Left forelimb (tissue), 1 donor: ENCODE data around the gene SGPL1.
"Not testable (repeated sequence)": the region's sequence is repeated elsewhere in the genome, so short reads cannot be mapped to it uniquely, and the experiment has no call there.

ENCODE experiments used
- DNase-seq: peaks from one replicate; pipeline ENCODE4 v3.0.0-alpha.2; 2018; ENCODE audit warnings: low spot score

The SGPL1 gene

DNA sequence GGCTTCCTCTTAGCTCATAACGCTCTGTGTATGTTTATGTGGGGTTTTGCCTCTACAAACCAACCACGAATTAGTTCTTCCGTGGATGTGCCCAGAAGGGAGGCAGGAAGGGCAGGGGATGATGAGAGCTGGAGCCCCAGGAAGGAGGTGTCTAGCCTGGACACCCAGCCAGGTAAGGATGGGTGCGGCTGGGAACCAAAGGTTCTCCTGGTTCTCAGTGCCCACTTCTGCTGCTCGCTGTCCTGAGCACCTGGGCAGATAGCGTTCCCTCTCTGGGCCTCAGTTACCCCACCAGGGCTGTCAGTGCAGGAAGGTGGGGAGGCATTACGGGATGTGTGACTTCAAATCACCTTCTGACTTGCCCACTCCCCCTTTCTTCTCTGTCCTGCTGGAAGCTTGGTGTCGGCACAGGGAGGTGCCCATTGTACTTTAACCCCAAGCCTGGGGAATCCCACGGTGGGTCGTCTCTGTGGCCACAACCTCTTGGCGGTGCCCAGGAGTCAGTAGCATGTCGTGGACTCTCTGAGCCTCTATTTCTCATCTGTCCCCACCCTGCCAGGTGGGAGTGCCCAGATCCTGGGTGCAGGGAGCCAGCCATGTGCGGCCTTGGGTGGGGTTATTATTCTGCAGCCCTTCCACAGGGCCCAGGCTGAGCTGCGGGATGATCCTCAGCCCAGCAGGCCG lies 91.3 kb downstream of the SGPL1 start:
- peak; percentile 34 for DNase-seq

DNA sequence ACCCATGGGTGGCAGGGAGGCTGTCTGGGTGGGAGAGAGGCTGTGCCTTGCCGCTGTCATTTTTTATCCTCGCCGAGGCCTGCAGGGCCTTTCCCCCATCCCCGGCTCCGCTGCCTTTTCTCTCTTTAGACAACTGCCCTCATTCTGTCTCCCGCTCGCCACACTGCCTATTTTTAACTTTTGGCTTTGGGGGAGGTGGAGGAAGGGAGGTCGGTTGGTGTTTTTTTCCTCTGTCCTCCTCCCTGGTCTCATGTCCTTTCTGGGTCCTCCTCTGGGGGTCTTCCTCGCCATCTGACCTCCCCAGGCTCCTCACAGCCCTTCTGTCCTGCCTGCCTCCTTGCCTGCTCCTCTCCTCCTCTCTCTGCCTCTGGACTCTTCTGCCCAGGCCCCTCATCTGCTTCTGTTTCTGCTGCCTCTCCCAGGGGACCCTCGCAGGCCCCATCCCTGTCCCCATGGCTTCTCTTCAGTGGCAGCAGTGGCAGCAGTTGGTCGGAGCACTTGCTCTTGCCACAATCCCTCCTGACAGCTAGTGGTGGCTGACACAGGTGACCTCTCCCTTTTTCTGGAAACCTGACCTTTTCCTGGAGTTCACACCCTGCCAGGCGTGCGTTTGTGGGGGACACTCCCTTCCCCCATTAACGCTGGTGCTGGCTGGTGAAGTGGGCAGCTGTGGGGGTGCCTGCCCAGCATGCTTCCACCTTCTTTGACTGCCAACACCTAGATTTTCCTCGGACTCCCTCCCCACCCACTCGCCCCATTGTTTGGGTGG lies 92.1 kb downstream of the SGPL1 start:
- DNase-seq, result peak; percentile 50

DNA sequence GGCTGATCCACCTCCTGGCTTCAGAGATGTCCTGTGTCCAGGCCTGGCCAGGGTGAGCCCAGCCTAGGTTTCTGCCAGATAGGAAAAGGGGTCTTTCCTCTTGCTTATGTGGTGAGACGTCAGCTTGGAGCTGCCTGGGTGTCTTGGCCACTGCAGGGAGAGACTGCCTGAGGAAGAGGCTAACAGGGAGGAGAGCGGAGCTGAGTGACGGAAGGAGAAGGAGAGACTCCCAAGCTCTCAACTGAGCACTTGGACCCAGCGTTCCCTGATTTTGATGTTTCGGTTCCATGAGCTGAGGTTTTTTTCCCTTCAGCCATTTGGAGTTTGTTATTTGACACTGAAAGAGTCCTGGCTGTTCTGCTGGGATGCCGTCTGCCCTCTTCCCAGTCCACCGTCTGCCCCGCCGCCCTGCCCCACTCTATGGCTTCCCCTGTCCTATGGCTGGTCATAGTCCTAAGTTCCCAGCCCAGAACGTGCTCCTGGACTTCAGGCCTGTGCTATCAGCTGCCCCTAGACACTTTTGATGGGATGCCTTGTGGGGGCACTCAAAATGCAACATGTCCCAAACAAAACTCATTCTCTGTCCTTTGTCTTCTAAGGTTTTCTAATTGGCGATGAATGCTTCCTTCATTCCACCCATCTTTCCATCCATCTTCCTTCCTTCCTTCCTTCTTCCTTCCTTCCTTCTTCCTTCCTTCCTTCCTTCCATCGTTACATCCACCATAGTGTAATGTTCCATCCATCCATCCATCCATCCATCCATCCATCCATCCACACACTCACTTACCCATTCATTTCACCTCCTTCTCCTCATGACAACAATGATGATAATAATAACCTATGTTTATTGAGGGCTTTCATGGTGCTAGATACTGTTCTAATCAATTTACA lies 92.9 kb downstream of the SGPL1 start:
- peak; percentile 62 for DNase-seq

DNA sequence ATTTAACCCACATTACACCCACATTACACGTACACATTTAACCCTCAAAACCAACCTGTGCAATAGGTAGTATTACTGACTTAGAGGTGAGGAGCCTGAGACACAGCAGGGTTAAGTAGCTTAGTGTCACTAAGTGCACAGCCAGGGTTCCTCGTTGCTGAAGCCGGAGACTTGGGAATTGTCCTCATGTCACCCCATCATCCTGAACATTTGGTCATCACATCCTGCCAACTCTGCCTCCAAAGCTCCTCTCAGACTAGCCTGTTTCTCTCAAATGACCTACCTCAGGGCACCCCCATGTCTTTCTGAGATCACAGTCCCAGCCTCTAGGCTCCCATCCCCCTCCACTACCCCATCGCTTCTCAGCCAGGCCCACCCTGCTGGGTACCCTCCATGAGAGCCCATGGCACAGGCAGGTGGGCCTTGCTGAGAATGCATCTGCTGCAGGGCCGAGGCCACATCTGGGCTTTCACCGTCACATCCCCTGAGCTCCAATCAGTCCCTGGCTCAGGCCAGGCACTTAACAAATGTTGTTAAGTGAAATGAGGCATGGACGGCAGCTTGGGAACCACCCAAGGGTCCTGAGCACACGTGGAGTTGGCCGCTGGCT lies 93.7 kb downstream of the SGPL1 start:
- DNase-seq, result peak; percentile 44

DNA sequence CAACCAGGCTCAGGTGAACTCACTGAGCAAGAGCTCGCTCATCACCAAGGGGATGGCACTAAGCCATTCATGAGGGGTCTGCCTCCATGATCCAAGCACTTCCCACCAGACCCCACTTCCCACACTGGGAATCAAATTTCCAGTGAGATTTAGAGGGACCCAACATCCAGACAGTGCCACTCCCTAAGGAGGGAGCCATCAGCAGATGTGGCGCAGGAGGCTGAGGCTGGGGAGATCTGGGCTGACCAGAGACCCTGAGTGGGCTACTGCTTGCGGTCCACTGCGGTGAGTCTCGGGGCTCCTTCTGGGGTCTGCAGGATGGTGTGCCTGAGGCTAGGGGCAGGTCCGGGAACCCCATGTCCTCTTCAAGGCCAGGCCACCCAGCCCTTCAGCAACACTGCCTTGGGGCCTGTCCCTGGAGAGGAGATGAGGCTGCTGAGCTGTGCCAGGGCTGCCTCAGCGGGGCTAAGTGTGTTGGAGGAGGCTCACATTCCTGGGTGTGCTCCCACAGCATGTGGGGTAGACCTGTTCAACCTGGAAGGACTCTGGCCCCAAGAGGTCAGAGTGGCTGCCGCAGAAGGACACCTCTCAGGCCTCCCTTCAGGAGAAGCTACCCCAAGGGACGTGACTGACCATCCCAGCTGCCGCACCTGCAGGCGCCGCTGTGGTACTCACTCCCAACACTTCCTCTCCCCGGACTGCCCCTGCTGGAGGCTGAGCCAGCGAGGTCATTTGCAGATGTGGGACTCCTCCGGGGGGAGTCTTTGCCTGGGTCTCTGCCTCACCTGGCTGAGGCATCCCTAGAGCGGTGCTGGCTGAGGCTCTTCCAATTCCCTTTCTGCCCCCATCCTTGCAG lies 95.0 kb downstream of the SGPL1 start:
- DNase-seq, result peak; percentile 61

DNA sequence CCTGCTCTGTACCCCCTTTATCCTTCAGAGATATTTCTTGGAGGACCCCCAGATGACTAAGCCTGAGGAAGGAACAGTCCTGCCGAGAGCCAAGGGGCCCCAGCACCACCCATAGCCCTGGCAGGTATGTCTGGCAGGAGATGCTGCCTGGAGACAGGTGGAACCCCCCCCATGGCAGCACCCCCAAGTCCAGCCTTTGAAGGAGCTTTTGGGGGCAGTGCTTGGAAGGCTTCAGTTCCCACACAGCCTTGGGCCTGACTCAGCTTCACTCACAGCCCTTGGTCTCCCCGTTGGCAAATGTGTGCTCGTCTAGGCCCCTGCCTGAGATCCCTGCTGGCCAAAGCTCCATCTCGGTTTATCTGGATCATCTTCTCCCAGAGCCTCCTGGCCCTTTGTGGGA lies 95.6 kb downstream of the SGPL1 start:
- peak; percentile 55 for DNase-seq

DNA sequence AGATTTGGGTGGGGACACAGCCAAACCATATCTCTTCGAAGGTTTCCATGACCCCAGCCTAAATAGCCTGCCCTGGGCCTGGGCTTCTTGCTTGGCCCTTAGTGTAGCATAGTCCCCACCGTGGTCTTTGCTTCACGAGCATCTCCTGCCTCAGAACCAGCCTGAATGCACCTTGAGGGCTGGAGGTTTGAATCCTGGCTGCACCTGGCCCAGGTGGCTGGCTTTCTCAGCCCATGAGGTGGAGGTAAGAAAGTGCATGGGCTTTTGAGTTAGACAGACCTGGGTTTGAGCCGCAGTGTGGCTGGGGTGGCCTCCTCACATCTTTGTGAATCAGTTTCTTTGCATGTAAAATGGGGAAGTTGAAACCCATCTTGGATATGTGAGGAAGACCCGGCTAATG lies 96.8 kb downstream of the SGPL1 start:
- DNase-seq, result no peak

DNA sequence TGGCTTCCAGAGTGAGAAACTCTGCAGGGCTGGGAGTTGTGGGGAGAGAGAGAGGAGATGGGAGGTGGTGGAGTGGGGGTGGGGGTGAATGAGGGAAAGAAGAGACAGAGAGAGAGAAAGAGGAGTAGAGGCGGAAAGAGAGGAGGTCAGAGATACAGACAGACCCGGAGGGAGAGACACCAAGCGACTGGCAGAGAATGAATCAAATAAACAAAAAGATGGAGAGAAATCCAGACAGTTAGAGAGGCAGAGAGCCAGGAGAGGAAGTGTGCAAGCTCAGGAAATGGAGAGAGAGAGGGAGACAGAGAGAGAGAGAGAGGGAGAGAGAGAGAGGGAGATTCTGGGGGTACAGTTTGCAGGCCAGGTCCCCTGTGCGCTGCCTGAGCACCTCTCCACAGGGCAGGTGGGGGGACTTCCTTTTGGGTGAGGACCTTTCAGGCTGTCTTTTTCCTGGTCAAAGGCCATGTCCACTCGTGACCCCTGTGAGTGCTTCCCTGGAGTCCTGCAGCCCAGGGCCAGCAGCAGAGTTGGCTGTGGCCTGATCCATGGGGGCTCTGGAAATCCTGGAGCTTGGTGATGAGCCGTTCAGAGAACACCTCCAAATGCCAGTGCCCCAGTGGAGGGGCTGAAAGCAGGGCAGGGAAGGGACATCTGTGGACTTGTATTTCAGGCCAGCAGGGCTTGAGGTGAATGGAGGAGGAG lies 97.6 kb downstream of the SGPL1 start:
- DNase-seq, result no peak

DNA sequence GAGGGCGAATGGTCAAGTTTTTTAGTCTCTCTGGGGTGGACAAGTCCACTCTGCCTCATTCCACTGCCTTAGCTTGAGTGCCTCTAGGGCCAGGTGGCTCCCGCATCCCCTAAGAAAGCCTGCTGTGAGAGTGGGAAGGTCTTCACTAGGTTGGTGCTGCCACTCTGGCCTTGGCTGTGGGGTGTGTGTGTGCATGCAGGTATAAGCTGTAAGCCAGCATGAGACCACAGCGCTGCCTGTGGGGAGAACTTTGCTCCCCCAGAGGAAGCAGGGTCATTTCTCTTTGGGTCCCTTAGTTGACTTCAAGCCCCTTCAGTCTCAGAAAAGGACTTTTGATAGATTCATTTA lies 98.1 kb downstream of the SGPL1 start:
- DNase-seq, result no peak

DNA sequence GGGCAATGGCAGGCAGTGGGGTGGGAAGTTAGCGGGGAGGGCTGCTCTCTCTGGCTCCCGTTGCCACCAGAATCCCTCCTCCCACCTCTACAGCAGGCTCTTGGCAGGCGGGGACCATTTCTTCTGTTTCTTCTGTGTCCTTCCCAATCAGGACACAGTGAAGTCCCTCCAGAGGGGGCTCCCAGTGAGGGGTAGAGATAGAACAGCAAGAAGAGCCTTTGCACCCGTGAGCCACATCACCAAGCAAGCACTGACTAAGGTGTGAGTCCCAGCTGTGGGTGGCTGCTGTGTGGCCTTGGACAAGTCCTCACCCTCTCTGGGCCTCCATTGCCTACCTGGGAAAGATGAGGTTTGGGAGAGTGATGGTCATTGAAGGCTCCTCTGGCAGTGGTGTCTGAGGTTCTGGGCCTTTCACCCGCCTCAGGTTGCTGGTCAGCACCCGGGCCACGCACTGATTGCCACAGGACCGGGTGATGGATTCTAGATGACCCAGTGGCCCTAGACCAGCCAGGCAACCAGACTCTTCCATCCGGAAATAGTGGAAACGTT lies 98.6 kb downstream of the SGPL1 start:
- DNase-seq, result no peak

DNA sequence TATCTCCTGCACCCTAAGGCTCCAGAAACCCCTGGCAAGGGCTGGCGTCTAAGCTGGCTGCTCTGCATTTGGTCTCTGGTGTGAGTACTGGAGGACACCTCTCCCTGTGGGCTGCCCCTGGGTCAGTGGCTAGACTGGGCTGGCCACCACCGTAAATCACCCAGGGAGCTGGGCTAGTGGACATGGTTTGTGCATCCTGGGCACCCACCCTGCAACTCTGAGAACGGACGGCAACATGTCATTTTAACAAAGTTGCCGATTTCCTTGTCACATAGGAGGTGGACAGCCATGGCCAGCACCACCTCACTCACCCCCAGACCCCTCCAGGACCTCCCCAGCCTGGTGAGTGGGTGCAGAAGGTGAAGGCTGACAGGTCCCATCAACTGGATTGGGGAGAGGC lies 99.5 kb downstream of the SGPL1 start:
- no peak for DNase-seq

DNA sequence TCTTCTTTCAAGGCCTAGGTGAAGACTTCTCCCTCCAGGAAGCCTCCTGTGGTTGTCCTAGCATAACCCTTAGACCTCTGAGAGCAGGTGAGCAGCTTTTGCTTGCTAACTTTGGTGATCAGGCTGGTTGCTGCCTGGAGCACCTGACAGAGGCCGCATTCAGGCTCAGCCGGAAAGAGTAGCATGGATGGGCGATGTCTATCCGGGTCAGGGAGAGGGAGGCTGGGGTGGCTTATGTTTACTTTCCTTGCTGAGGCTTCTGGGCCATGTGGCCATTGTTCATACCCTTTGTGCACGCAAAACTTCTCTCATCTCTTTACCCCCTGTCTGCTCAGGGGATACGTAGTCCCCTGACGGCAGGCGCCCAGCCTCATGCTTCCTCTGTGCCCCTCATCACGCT lies 100.1 kb downstream of the SGPL1 start:
- DNase-seq, result no peak

DNA sequence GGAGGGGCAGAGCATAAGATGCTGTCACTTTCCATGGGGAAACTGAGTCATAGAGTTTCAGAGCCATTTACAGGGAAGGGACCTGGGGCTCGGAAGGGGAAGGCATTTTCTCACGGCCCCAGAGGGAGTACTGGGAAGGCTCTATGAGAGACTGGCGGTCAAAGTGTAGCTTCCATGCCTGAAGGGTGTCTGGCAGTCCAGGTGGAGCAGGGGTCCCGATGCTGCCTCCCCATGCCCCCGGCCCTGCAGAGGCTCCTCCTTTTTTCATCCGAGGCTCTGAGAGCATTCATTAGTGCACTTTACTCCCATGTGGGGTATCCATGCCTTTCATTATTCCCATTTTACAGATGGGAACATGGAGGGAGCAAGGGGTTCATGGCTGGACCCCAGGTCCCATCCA lies 100.5 kb downstream of the SGPL1 start:
- no peak for DNase-seq

DNA sequence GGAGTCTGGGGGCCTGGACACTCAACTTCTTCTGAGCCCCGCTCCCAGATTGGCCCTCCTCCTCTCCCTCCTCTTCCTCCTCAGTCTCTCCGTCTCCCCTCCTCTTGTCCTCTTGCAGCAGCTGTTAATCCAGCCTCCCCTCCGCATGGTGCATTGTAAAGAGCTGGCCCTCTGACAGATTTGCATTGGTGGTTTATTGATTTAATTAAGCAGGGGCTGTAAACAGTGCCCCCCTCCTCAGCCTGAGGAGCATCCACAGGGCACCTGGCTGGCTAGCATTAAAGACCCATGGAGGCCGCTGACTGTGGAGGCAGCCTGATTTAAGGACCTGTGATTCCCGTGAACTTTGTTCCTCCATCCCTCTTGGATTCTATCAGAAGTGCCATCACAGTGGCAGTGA lies 101.5 kb downstream of the SGPL1 start:
- DNase-seq, result no peak

DNA sequence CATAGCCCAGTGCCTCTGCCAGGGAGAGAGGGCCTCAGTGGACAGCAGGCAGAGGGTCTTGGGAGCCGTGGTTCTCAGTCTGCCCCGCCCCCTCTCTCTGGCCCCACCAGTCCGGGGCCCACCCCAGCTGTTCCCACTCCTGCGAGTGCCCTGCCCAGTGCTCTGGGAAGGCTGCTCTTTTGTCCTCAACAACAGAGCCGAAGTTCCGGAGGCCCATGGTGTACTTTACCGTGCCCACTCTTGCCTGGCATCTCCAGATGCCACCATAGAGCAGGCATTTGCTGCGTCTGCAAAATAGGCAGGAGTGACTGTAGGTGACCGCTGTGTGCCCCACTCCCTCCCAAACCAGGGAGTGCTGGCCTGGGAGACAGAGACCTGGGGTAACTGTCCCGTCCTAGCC lies 101.9 kb downstream of the SGPL1 start:
- DNase-seq, result no peak

DNA sequence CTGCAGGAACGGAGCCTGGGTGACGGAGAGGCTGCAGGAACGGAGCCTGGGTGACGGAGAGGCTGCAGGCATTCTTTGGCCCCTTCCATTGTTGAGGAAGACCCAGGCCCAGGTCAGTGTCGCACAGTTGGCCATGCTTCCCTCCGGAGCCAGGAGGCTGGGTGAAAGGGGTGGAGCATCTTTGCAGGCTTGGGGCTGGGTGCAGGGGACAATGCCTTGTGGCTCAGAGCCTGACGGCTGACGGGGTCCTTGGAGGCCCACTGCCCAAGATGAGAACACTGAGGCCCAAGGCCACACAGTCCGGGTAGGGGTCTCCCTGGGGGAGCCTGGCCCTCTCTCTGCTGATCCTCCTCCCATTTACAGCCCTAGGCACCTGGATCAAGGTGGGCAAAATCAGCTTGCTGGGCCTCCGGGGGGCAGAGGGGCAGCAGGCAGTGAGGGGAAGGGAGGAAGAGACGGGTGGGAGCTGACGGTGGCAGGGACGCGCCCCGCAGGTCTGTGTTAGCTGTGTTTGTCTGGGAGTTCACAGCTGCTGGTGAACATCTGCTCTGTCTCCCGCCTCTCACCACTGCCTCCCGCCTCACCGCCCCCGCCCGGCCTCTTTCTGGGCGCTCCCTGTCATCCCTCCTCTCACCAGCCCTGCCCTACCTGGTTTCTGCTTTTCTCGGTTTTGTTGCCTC lies 103.2 kb downstream of the SGPL1 start:
- DNase-seq, result no peak

DNA sequence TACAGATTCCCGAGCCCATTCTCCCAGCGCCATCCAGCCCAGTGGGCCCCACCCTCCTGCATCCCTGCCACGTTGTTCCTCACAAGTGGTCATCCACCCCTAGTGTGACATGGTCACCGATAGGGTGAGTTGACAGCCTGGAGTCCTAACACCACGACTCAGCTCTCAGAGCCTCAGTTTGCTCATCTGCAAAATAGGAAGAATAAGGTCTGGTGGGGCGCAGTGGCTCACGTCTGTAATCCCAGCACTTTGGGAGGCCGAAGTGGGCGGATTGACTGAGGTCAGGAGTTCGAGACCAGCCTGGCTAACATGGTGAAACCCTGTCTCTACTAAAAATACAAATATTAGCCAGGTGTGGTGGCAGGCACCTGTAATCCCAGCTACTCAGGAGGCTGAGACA lies 104.2 kb downstream of the SGPL1 start:
- DNase-seq, result not testable (repeated sequence)

DNA sequence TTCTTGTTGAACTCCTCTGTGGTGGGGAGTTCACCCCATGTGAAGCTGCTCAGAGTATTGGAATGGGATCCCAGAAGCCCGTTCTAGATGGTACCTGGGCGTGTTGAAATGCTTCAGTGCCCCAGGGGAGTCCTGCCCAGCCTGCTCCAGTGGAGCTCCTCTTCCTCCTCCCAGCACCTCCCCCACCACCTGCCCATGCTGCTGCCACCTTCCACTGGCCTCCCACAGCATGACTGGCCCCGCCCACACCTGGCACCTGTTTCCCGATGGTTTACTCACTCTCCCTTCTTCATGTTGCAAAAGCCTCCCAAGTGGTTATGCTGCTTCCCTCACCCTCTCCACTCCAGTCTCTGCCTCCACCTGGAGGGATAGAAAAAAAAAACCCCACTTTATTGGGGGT lies 104.8 kb downstream of the SGPL1 start:
- no peak for DNase-seq

DNA sequence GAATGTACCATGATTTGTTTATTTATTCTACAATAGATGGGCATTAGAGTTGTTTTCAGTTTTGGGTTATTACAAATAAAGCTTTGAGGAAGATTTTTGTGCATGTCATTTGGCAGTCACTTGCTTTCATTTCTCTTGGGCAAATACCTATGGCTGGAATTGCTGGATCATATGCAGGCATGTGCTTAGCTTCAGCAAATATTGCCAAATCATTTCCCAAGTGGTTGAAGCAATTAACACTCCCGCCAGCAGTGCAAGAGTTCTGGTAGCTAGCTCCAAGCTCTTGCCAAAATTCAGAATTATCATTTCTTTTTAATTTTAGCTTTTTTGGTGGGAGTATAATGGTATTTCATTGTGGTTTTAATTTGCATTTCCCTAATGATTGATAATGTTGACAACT lies 105.5 kb downstream of the SGPL1 start:
- DNase-seq, result no peak

DNA sequence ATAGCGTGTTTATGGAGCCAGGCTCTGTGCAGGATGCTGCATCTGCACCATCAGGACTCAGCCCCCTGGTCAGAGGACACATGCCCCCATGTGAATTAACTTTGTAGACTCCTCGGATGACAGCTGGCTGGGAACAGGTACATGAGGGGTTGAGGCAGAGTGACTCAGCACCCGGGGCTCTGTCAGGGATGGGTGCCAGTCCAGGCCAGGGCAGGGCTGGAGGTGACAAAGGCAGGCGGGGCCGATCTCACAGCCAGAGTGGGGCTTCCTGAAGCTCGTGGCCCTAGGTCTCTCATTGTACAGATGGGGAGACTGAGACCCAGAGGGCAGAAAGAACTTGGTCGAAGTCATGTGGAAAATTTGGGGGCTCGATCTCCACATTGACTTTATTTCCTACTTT lies 107.9 kb downstream of the SGPL1 start:
- DNase-seq, result no peak
